ENCODE data around the gene MICALL2.

DNA sequence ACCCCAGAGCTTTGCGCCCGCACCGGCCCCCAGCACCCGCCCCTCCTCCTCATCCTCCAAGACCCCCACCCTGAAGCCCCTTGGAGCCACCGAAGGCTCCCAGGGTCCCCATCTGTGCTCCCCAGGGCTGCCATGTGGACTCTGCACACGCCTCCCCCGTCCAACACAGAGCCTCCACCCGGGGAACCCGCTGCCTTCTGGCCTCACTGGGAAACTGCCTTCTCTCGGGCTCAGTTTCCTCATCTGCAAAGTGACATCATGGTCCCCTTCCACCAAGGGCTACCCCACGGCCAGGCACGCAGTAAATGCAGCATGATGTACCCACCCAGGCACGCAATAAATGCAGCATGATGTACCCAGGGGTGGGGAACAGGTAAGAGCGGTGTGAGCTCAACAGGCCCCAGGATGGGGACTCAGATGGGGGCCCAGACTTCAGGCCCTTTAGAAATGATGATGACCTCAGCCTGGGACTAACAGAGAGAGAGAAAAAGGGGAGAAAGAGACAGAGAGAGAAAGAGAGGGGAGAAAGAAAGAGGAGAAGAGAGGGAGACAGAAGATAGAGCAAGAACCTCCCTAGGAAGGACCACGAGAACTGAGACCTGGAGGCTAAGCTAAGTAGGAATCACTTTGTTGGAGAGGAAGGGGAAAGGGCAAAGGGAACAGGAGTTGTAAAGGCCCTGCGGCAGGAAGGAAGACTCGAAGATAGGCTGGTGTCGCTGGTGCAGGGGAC is 2.5 kb upstream of the MICALL2 start:
- TF ChIP-seq, protein P1, sequence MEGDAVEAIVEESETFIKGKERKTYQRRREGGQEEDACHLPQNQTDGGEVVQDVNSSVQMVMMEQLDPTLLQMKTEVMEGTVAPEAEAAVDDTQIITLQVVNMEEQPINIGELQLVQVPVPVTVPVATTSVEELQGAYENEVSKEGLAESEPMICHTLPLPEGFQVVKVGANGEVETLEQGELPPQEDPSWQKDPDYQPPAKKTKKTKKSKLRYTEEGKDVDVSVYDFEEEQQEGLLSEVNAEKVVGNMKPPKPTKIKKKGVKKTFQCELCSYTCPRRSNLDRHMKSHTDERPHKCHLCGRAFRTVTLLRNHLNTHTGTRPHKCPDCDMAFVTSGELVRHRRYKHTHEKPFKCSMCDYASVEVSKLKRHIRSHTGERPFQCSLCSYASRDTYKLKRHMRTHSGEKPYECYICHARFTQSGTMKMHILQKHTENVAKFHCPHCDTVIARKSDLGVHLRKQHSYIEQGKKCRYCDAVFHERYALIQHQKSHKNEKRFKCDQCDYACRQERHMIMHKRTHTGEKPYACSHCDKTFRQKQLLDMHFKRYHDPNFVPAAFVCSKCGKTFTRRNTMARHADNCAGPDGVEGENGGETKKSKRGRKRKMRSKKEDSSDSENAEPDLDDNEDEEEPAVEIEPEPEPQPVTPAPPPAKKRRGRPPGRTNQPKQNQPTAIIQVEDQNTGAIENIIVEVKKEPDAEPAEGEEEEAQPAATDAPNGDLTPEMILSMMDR (IDR thresholded peaks at IDR 0.05; ENCODE audit: low read depth, low read length) = no peak
- TF ChIP-seq POLR2A (IDR thresholded peaks at IDR 0.05; ENCODE audit: extremely low read depth, insufficient read length) = no peak
- TF ChIP-seq, protein P2, sequence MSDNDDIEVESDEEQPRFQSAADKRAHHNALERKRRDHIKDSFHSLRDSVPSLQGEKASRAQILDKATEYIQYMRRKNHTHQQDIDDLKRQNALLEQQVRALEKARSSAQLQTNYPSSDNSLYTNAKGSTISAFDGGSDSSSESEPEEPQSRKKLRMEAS (IDR thresholded peaks at IDR 0.05; ENCODE audit: low read depth, low read length) = no peak
- TF ChIP-seq MYC (IDR thresholded peaks at IDR 0.05; ENCODE audit: low read depth, low read length) = no peak

Data from NB4 (cell line).